ENCODE measurements around the gene TNFAIP8. TPM values are rescaled to one million over a fixed set of nuclear protein-coding genes. Genes with fewer than 3 reads are reported as not detected.

Gene TNFAIP8
- total and polyA plus RNA-seq, 2 donors (not counting 1 experiment from before 2014, with no cell fraction given) = 67.3 to 109 TPM

- Mint-ChIP-seq H3K4me3 (peak overlapping the region; percentile 92), H3K27me3 (no peaks in the 10 kb centered on the region), H3K27ac (peak overlapping the region; percentile 93), H3K4me1 (peaks cover 86% of the 10 kb centered on the region), H3K9me3 (ENCODE audit: insufficient read depth) (no peaks in the 10 kb centered on the region)
- Histone ChIP-seq H3K4me2 (replicated peaks; ENCODE audit: low read depth, low read length, poor library complexity, severe bottlenecking) (peak overlapping the region; percentile 86), H3K9me3 (ENCODE audit: control extremely low read depth in 1 of 3, control insufficient read depth in 2 of 3, insufficient read depth in 1 of 3, low read length in 2 of 3) (peaks cover 0 to 9% (median 0%) of the 10 kb centered on the region in 3 donors), H3K9ac (ENCODE audit: low read length) (peak overlapping the region; percentile 21), H2AFZ (ENCODE audit: insufficient read depth, low read depth, low read length, poor library complexity, severe bottlenecking) (no peak overlapping the region), H3K27me3 (replicated peaks in 1 of 4; ENCODE audit: control extremely low read depth in 1 of 4, control insufficient read depth in 3 of 4, insufficient read depth in 4 of 4, low read length in 3 of 4) (no peaks in the 10 kb centered on the region), H3K4me3 (ENCODE audit: control extremely low read depth in 1 of 5, extremely low read depth in 1 of 5, insufficient read depth in 1 of 5, low read depth in 2 of 5, low read length in 4 of 5) (no peak overlapping the region), H3K4me1 (ENCODE audit: control insufficient read depth in 2 of 2, insufficient read depth in 2 of 2, low read length in 2 of 2) (peaks cover 75 to 76% of the 10 kb centered on the region in 2 donors), H3K79me2 (ENCODE audit: control insufficient read depth, insufficient read depth, low read length) (peaks cover 100% of the 10 kb centered on the region), H4K20me1 (ENCODE audit: control insufficient read depth, insufficient read depth, low read length, poor library complexity, severe bottlenecking) (peaks cover 36% of the 10 kb centered on the region), H3K36me3 (replicated peaks in 1 of 2; ENCODE audit: control extremely low read depth in 1 of 2, control insufficient read depth in 1 of 2, extremely low read depth in 1 of 2, insufficient read depth in 2 of 2, low read length in 1 of 2) (peaks cover 0 to 38% of the 10 kb centered on the region in 2 experiments), H3K27ac (ENCODE audit: low read length in 2 of 2) (peak overlapping the region; percentile 69 to 91)
- ATAC-seq (ENCODE audit: low read depth) = no peak
- no CpG with 5 or more reads among the region's 4 CpGs for WGBS (ENCODE audit: insufficient coverage)
- DNase-seq = no peak
- TF ChIP-seq CTCF (IDR thresholded peaks at IDR 0.05) (no peak), EZH2 (IDR thresholded peaks at IDR 0.05; ENCODE audit: borderline replicate concordance, insufficient read depth, low read depth, low read length, poor library complexity, severe bottlenecking) (no peak)
- intact Hi-C loops (cut with micrococcal nuclease) = no loop called here
- ChIA-PET CTCF (interaction anchor here (1.1 to 16.2 kb wide), 10 partner anchors 10 to 372 kb away, joined by 3 to 209 read pairs (median 4); partner anchors contain the start of gene DTWD2), POLR2A (interaction anchor here (1.5 kb wide), 1 partner anchor 92 kb away, joined by 5 read pairs; no protein-coding TSS in a partner anchor)
Observed at GRCh38 chr5:119359737-119360413, 4.1 kb downstream of the TNFAIP8 start.
